Sigmoid colon (tissue), 4 donors: ENCODE results near the gene SFRP2.

Experiments
- CTCF ChIP-seq, 4 experiments: fragments of 450-650 bp in 3 of 4; fragments of 200-600 bp in 1 of 4; IDR thresholded peaks; one replicate each; pipeline ENCODE4 v1.5.1; 2016 to 2019; ENCODE audit warnings: antibody characterized with exemption in 4 of 4, mild to moderate bottlenecking in 3 of 4, moderate library complexity in 2 of 4
- POLR2A ChIP-seq, 2 donors: fragments of 450-650 bp; IDR thresholded peaks; one replicate each; pipeline ENCODE4 v1.6.1; 2016; ENCODE audit warnings: antibody characterized with exemption in 2 of 2, mild to moderate bottlenecking in 2 of 2, moderate library complexity in 2 of 2
- POLR2AphosphoS5 ChIP-seq, 4 donors: sonication (generic); formaldehyde crosslinking; IDR thresholded peaks; one replicate each; pipeline ENCODE4 v1.6.1; 2017; ENCODE audit warnings: antibody characterized with exemption in 4 of 4

DNA sequence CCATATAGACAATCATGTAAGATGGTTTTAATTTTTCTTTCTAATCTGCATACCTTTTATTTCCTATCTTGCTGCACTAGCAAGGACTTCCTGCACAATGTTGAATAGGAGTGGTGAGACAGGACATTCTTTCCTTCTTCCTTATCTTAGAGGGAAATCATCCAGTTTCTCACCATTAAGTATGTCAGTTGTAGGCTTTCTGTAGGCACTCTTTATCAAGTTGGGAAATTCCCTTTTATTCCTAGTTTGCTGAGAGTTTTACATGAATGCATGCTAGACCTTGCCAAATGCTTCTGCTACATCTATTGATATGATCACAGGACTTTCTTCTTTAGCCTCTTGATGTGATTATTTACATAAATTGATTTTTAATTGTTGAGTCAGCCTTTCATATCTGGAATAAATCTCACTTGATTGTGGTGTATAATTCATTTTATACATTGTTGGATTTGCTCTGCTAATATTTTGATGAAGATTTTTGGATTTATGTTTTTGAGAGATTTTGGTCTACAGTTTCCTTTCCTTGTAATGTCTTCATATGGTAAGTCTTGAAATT is 52.9 kb downstream of the SFRP2 start:
- no peak for TF ChIP-seq POLR2AphosphoS5 (IDR thresholded peaks at IDR 0.05)
- no peak for TF ChIP-seq CTCF (IDR thresholded peaks at IDR 0.05)
- TF ChIP-seq POLR2A (IDR thresholded peaks at IDR 0.05): no peak
